WTC11 (cell line): ENCODE data around the gene STON1. TPM values are rescaled to one million over a fixed set of nuclear protein-coding genes. Genes with fewer than 3 reads are reported as not detected.

Source experiments
- ATAC-seq: fragments of 200-7000 bp; cut with Tn5 transposase; 2 replicates; pipeline ENCODE4 v1.10.0; 2021; ENCODE audit warnings: mild to moderate bottlenecking, moderate library complexity
- CTCF ChIA-PET: fragments of 300-600 bp; sonication (Branson Sonifier 250); formaldehyde crosslinking; loops from one replicate; lab custom pipeline; 2021; ENCODE audit warnings: antibody characterized with exemption; lab: Charles Lee
- POLR2A ChIA-PET: fragments of 350-600 bp; sonication (Branson Sonifier 250); formaldehyde crosslinking; loops from one replicate; lab custom pipeline; 2021; ENCODE audit warnings: antibody characterized with exemption; lab: Charles Lee
- DNase-seq: peaks from one replicate; pipeline ENCODE4 v3.0.0; 2021; ENCODE audit warnings: low spot score
- H3K27ac Mint-ChIP-seq: 2 replicates; pipeline ENCODE4 v1.8.0; 2021; ENCODE audit warnings: mixed read lengths
- H3K27me3 Mint-ChIP-seq: 2 replicates; pipeline ENCODE4 v1.8.0; 2021; ENCODE audit warnings: low read depth, mild to moderate bottlenecking, moderate library complexity, mixed read lengths
- H3K36me3 Mint-ChIP-seq: 2 replicates; pipeline ENCODE4 v1.8.0; 2021; ENCODE audit warnings: mixed read lengths
- H3K4me1 Mint-ChIP-seq: 2 replicates; pipeline ENCODE4 v1.8.0; 2022; ENCODE audit warnings: mixed read lengths
- H3K4me3 Mint-ChIP-seq: 2 replicates; pipeline ENCODE4 v1.8.0; 2021; ENCODE audit warnings: mild to moderate bottlenecking, moderate library complexity, mixed read lengths
- H3K9me3 Mint-ChIP-seq: 2 replicates; pipeline ENCODE4 v1.8.0; 2021; ENCODE audit warnings: mixed read lengths
- ATF1 ChIP-seq: sonication (generic); formaldehyde crosslinking; IDR thresholded peaks from 2 replicates; pipeline ENCODE4 v1.8.1; 2023; ENCODE audit warnings: mild to moderate bottlenecking, moderate library complexity, missing genetic modification reagents
- CBFB ChIP-seq: sonication (generic); formaldehyde crosslinking; IDR thresholded peaks from 2 replicates; pipeline ENCODE4 v1.8.1; 2022; ENCODE audit warnings: mild to moderate bottlenecking, low read depth, missing genetic modification reagents
- CREB1 ChIP-seq: sonication (generic); formaldehyde crosslinking; IDR thresholded peaks from 2 replicates; pipeline ENCODE4 v1.8.0; 2023; ENCODE audit warnings: mild to moderate bottlenecking, missing genetic modification reagents
- CREM ChIP-seq: sonication (generic); formaldehyde crosslinking; IDR thresholded peaks from 2 replicates; pipeline ENCODE4 v1.8.1; 2022; ENCODE audit warnings: mild to moderate bottlenecking, missing genetic modification reagents, moderate library complexity
- E2F4 ChIP-seq: sonication (generic); formaldehyde crosslinking; IDR thresholded peaks from 2 replicates; pipeline ENCODE4 v1.8.1; 2022; ENCODE audit warnings: low read depth, mild to moderate bottlenecking, moderate library complexity, missing genetic modification reagents, borderline replicate concordance
- E2F5 ChIP-seq: sonication (generic); formaldehyde crosslinking; IDR thresholded peaks from 2 replicates; pipeline ENCODE4 v1.8.1; 2022; ENCODE audit warnings: mild to moderate bottlenecking, moderate library complexity, missing genetic modification reagents
- MAX ChIP-seq: sonication (generic); formaldehyde crosslinking; IDR thresholded peaks from 2 replicates; pipeline ENCODE4 v1.8.0; 2022; ENCODE audit warnings: mild to moderate bottlenecking, missing genetic modification reagents
- MLX ChIP-seq: sonication (generic); formaldehyde crosslinking; IDR thresholded peaks from 2 replicates; pipeline ENCODE4 v1.8.1; 2023; ENCODE audit warnings: mild to moderate bottlenecking, missing genetic modification reagents, moderate library complexity
- NR1H2 ChIP-seq: sonication (generic); formaldehyde crosslinking; IDR thresholded peaks from 2 replicates; pipeline ENCODE4 v1.9.0; 2021; ENCODE audit warnings: mild to moderate bottlenecking, moderate library complexity, missing genetic modification reagents
- NR3C1 ChIP-seq: sonication (generic); formaldehyde crosslinking; conservative IDR thresholded peaks from 2 replicates; pipeline ENCODE4 v1.8.1; 2023; ENCODE audit warnings: low read depth, mild to moderate bottlenecking, missing genetic modification reagents
- ZMAT4 ChIP-seq: fragments of 250-450 bp; sonication (Bioruptor Pico); IDR thresholded peaks from 2 replicates; pipeline ENCODE4 v1.9.0; 2021; ENCODE audit warnings: mild to moderate bottlenecking
- ZNF232 ChIP-seq: sonication (generic); formaldehyde crosslinking; IDR thresholded peaks from 2 replicates; pipeline ENCODE4 v1.8.0; 2022; ENCODE audit warnings: mild to moderate bottlenecking, missing genetic modification reagents
- ZNF423 ChIP-seq: fragments of 250-450 bp; sonication (Bioruptor Pico); IDR thresholded peaks from 2 replicates; pipeline ENCODE4 v2.1.2; 2022; ENCODE audit warnings: mild to moderate bottlenecking, moderate library complexity
- ZNF671 ChIP-seq: fragments of 250-450 bp; sonication (Bioruptor Pico); IDR thresholded peaks from 2 replicates; pipeline ENCODE4 v1.8.0; 2021; ENCODE audit warnings: mild to moderate bottlenecking
- ZSCAN18 ChIP-seq: fragments of 250-450 bp; sonication (Bioruptor Pico); IDR thresholded peaks from 2 replicates; pipeline ENCODE4 v2.1.2; 2022; ENCODE audit warnings: mild to moderate bottlenecking, moderate library complexity
- total RNA-seq: library from RNA; stranded (reverse); gene quantifications from 3 replicates; pipeline ENCODE4 v1.2.3, GENCODE V29; 2021

The STON1 gene
- total RNA-seq, 1 experiment from 2014 or later = 11.0 TPM

- TF ChIP-seq ZNF423 (CRISPR knock-in tag) (no peak), CREM (CRISPR knock-in tag) (no peak), ZSCAN18 (CRISPR knock-in tag) (no peak), E2F4 (CRISPR knock-in tag) (no peak), ATF1 (CRISPR knock-in tag) (no peak)
Measured at GRCh38 chr2:48528431-48528830, 1.5 kb upstream of the STON1 start (continued).

- ChIA-PET POLR2A (no interaction called here), CTCF (interaction anchor here (0.8 to 1.0 kb wide), 2 partner anchors 11 to 59 kb away, joined by 3 read pairs; no protein-coding TSS in a partner anchor)
- Mint-ChIP-seq H3K9me3 (no peaks in the 10 kb centered on the region), H3K4me3 (peak overlapping the region; percentile 84), H3K4me1 (peaks cover 33% of the 10 kb centered on the region), H3K27ac (no peak overlapping the region), H3K36me3 (peaks cover 5% of the 10 kb centered on the region), H3K27me3 (no peaks in the 10 kb centered on the region)
- ATAC-seq = peak; percentile 41
- DNase-seq = peak; percentile 20
- TF ChIP-seq ZNF423 (CRISPR knock-in tag) = 0 out of 2 replicates have a peak, but pooled peaks have one; percentile 15
- no peak for TF ChIP-seq NR3C1 (CRISPR knock-in tag)
Measured at GRCh38 chr2:48529194-48529593, 760 bp upstream of the STON1 start.

- no peaks in the 10 kb centered on the region for H3K27me3 Mint-ChIP-seq
- peaks cover 4% of the 10 kb centered on the region for H3K36me3 Mint-ChIP-seq
- H3K4me3 Mint-ChIP-seq = peak overlapping the region; percentile 84
- ChIA-PET CTCF (interaction anchor here (0.8 to 1.0 kb wide), 2 partner anchors 11 to 59 kb away, joined by 3 read pairs; no protein-coding TSS in a partner anchor), POLR2A (no interaction called here)
- DNase-seq = peak; percentile 20
- ATAC-seq = peak; percentile 19
- H3K4me1 Mint-ChIP-seq = peaks cover 33% of the 10 kb centered on the region
- TF ChIP-seq MAX (CRISPR knock-in tag) = no peak
- no peak for TF ChIP-seq ZNF232 (CRISPR knock-in tag)
- TF ChIP-seq CREB1 (CRISPR knock-in tag) = no peak
- H3K9me3 Mint-ChIP-seq = no peaks in the 10 kb centered on the region
- no peak overlapping the region for H3K27ac Mint-ChIP-seq
Measured at GRCh38 chr2:48529676-48530032, 300 bp upstream of the STON1 start.

- H3K4me1 Mint-ChIP-seq = peaks cover 39% of the 10 kb centered on the region
- CTCF ChIA-PET = interaction anchor here (0.6 to 2.4 kb wide), 3 partner anchors 9 to 130 kb away, joined by 3 to 15 read pairs (median 7); no protein-coding TSS in a partner anchor
- no peaks in the 10 kb centered on the region for H3K9me3 Mint-ChIP-seq
- H3K36me3 Mint-ChIP-seq = no peaks in the 10 kb centered on the region
- ATAC-seq (peak; percentile 32), DNase-seq (no peak)
- POLR2A ChIA-PET = interaction anchor here (1.1 kb wide), 1 partner anchor 22 kb away, joined by 3 read pairs; no protein-coding TSS in a partner anchor
- TF ChIP-seq ZNF671 (CRISPR knock-in tag) = no peak
- no peak for TF ChIP-seq ZMAT4 (CRISPR knock-in tag)
- TF ChIP-seq E2F5 (CRISPR knock-in tag) = no peak
- peak overlapping the region; percentile 86 for H3K4me3 Mint-ChIP-seq
- H3K27me3 Mint-ChIP-seq = no peaks in the 10 kb centered on the region
- H3K27ac Mint-ChIP-seq = no peak overlapping the region
Measured at GRCh38 chr2:48531141-48531648, 1.2 kb downstream of the STON1 start.

- CTCF ChIA-PET = interaction anchor here (0.6 to 2.4 kb wide), 2 partner anchors 8 to 129 kb away, joined by 3 to 15 read pairs; no protein-coding TSS in a partner anchor
- Mint-ChIP-seq H3K4me3 (0 out of 2 replicates have a peak overlapping the region, but pooled peaks have one; percentile 86), H3K9me3 (no peaks in the 10 kb centered on the region), H3K27me3 (no peaks in the 10 kb centered on the region), H3K27ac (no peak overlapping the region), H3K36me3 (no peaks in the 10 kb centered on the region), H3K4me1 (peaks cover 39% of the 10 kb centered on the region)
- no peak for TF ChIP-seq CBFB (CRISPR knock-in tag)
- TF ChIP-seq NR1H2 = no peak
- TF ChIP-seq MLX (CRISPR knock-in tag) = no peak
- DNase-seq (no peak), ATAC-seq (no peak)
- POLR2A ChIA-PET = interaction anchor here (1.1 kb wide), 1 partner anchor 23 kb away, joined by 3 read pairs; no protein-coding TSS in a partner anchor
Measured at GRCh38 chr2:48532174-48532573, 2.2 kb downstream of the STON1 start.
